A549 (cell line): ENCODE data around the gene PPP6C.

Source experiments
- CHD2 ChIP-seq: fragments of 150-350 bp; IDR thresholded peaks from 2 replicates; pipeline ENCODE4 v1.6.1; 2014; ENCODE audit warnings: low read length; ENCODE audit not compliant: partially characterized antibody
- CTCF ChIP-seq: fragments of >200 bp; sonication (Bioruptor Twin); formaldehyde crosslinking; IDR thresholded peaks from 3 replicates; pipeline ENCODE4 v1.5.1; 2016
- ESRRA ChIP-seq: fragments of 150-350 bp; IDR thresholded peaks from 2 replicates; pipeline ENCODE4 v1.6.1; 2014; ENCODE audit warnings: mild to moderate bottlenecking, low read length, borderline replicate concordance
- HOXB5 ChIP-seq: fragments of 250-450 bp; sonication (Bioruptor Pico); IDR thresholded peaks from 2 replicates; pipeline ENCODE4 v1.5.0; 2020; ENCODE audit warnings: mild to moderate bottlenecking, moderate library complexity
- JUNB ChIP-seq: fragments of >200 bp; sonication (Bioruptor Twin); formaldehyde crosslinking; IDR thresholded peaks from 2 replicates; pipeline ENCODE4 v1.6.1; 2016
- POLR2A ChIP-seq: IDR thresholded peaks from 2 replicates; pipeline ENCODE4 v1.6.1; 2012; ENCODE audit warnings: mild to moderate bottlenecking, low read length
- RAD21 ChIP-seq, 2 experiments: fragments of >200 bp in 1 of 2; sonication (Bioruptor Twin) in 1 of 2; formaldehyde crosslinking in 1 of 2; IDR thresholded peaks in 1 of 2; conservative IDR thresholded peaks in 1 of 2; 2 replicates in 1 of 2; 3 replicates in 1 of 2; pipeline ENCODE4 v1.6.1; 2012 to 2018; ENCODE audit warnings: inconsistent platforms in 1 of 2
- SMC3 ChIP-seq: fragments of >200 bp; sonication (Bioruptor Twin); formaldehyde crosslinking; IDR thresholded peaks from 3 replicates; pipeline ENCODE4 v1.6.1; 2018; ENCODE audit warnings: inconsistent platforms

- TF ChIP-seq CTCF (no peak), RAD21 (conservative IDR thresholded peaks at IDR 0.05 in 1 of 2, IDR thresholded peaks at IDR 0.05 in 1 of 2) (no peak), CHD2 (no peak), HOXB5 (no peak), ESRRA (no peak), SMC3 (no peak), JUNB (no peak), POLR2A (no peak)
Measured at GRCh38 chr9:125235804-125236519, 46.4 kb upstream of the PPP6C start.
